NB4 (cell line): ENCODE results near the gene GPAM.

Experiments used
- POLR2A ChIP-seq: IDR thresholded peaks from 2 replicates; pipeline ENCODE4 v1.6.1; 2011; ENCODE audit warnings: mild to moderate bottlenecking; ENCODE audit not compliant: insufficient read length; ENCODE audit errors: extremely low read depth
- TF ChIP-seq, protein P1 (sequence below): IDR thresholded peaks from one replicate; pipeline ENCODE4 v1.5.1; 2012; ENCODE audit warnings: low read depth, low read length

GRCh38 chr10:112231602-112232400 lies 48.2 kb upstream of the GPAM start:
- TF ChIP-seq POLR2A = no peak
- TF ChIP-seq, protein P1, sequence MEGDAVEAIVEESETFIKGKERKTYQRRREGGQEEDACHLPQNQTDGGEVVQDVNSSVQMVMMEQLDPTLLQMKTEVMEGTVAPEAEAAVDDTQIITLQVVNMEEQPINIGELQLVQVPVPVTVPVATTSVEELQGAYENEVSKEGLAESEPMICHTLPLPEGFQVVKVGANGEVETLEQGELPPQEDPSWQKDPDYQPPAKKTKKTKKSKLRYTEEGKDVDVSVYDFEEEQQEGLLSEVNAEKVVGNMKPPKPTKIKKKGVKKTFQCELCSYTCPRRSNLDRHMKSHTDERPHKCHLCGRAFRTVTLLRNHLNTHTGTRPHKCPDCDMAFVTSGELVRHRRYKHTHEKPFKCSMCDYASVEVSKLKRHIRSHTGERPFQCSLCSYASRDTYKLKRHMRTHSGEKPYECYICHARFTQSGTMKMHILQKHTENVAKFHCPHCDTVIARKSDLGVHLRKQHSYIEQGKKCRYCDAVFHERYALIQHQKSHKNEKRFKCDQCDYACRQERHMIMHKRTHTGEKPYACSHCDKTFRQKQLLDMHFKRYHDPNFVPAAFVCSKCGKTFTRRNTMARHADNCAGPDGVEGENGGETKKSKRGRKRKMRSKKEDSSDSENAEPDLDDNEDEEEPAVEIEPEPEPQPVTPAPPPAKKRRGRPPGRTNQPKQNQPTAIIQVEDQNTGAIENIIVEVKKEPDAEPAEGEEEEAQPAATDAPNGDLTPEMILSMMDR = no peak
